ENCODE measurements around the gene SIPA1. TPM values are rescaled to one million over a fixed set of nuclear protein-coding genes. Genes with fewer than 3 reads are reported as not detected.
"Not testable (repeated sequence)": the region's sequence is repeated elsewhere in the genome, so short reads cannot be mapped to it uniquely, and the experiment has no call there.

Gene SIPA1
- total RNA-seq, 2 donors from 2014 or later = 62.9 to 64.2 TPM

DNA sequence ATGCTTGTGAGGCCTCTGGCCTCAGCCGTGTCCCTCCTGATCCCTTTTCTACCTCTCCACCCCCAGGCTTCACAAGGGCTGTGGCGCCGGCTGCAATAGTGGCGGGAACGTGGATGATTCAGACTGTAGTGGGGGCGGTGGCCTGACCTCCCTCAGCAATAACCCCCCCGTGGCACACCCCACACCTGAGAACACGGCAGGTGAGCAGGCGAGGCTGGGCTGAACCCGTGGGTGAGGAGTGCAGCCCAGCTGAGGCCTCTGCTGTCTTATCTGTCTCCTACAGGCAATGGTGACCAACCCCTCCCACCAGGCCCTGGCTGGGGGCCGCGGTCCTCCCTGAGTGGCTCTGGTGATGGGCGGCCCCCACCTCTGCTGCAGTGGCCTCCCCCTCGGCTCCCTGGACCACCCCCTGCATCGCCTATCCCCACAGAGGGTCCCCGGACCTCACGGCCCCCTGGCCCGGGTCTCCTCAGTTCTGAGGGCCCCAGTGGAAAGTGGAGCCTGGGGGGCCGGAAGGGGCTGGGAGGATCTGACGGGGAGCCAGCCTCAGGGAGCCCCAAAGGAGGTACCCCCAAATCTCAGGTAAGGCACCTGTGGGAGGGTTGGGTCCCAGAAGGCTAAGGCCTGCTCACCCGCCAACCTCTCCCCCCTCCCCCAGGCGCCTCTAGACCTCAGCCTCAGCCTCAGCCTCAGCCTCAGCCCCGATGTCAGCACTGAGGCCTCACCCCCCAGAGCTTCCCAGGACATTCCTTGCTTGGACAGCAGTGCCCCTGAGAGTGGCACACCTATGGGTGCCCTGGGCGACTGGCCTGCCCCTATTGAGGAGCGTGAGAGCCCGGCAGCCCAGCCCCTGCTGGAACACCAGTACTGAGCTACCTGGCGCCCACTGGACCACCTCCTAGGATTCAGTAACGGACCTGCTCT, 1.5 kb upstream of the SIPA1 start:
- intact Hi-C loops (cut with DNase I) = loop anchor here in 1 of 2 donors (10.0 kb wide), 1 partner anchor 358 kb away; no protein-coding TSS in a partner anchor
- no peak for DNase-seq (ENCODE audit: low spot score)

DNA sequence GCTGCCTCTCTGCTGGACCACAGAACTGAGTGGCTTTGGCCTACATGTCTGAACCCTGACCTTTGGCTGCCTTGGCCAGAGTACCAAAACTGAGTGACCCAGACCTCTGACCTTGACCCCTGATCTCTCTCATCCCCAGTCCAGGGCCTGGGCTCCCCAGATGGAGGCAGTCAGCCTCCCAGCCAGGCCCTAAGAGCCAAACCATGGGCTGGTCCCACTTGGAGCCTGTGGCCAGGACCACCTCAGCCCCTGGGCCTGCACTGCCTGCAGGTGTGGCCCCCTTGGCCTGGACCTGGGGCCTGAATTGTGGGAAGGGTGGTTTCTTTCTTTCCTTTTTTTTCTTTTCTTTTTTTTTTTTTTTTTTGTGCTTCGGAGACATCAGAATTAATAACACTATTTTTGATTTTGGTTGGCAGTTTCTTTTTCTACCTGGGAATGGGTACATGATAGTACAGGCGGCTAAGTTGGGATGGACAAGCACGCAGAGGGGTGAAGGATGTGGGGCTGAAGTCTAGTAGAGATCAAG, 806 bp upstream of the SIPA1 start:
- DNase-seq (ENCODE audit: low spot score) = no peak
- intact Hi-C loops (cut with DNase I) = loop anchor here in 1 of 2 donors (10.0 kb wide), 1 partner anchor 358 kb away; no protein-coding TSS in a partner anchor

DNA sequence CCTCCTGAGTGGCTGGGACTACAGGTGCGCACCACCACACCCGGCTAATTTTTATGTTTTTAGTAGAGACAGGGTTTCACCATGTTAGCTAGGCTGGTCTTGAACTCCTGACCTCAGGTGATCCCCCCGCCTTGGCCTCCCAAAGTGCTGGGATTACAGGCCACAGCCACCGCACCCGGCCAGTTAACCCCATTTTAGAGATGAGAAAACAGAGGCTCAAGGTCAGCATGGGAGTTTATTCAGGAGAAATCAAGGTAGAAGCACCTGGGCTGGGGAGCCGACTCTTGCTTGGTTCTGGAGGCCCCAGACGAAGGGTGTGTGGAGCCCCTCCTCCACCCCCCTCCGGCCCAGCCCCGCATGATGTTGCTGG, 1.3 kb downstream of the SIPA1 start:
- intact Hi-C loops (cut with DNase I) = loop anchor here in 1 of 2 donors (10.0 kb wide), 1 partner anchor 356 kb away; no protein-coding TSS in a partner anchor
- not testable (repeated sequence) for DNase-seq (ENCODE audit: low spot score)

DNA sequence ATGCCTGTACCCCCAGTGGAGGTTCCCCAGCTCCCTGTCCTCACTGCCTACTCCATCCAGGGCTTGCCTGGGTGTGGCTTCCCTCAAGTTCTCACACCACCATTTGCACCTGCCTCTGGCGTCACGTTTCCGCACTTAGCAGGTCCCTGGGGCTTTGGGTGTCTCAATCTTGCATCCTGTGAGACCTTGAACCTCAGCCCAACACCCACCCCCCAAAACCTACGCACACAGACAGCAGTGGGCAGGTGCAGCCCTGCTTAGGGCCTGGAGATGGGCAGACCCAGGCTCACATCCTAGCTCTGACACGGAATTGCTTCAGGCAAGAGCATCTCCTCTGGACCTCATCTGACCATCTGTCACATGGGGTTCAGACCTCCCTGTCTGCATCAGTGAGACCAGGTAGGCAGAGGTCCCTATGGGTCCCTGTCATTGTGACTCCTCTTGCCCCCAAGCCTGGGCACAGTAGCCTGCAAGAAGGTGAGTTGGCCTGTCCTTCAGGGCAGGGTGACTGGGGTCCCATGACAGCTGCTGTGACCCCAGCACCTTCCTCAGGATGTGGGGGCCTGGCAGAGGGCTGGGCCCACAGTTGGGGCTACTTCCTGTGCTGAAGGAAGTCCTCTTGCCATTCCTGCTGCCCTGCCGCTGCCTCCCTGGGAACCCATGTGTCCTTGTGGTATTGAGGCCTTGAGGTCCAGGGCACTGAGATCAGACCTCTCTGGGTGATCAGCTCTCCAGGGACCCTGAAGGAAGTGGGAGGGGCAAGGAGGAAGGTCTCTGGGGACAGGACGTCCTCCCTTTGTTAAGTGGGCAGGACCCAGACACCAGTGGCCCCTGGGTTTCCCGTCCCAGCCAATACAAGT, 2.0 kb downstream of the SIPA1 start:
- intact Hi-C loops (cut with DNase I) = loop anchor here in 1 of 2 donors (10.0 kb wide), 1 partner anchor 355 kb away; no protein-coding TSS in a partner anchor
- DNase-seq (ENCODE audit: low spot score) = no peak

DNA sequence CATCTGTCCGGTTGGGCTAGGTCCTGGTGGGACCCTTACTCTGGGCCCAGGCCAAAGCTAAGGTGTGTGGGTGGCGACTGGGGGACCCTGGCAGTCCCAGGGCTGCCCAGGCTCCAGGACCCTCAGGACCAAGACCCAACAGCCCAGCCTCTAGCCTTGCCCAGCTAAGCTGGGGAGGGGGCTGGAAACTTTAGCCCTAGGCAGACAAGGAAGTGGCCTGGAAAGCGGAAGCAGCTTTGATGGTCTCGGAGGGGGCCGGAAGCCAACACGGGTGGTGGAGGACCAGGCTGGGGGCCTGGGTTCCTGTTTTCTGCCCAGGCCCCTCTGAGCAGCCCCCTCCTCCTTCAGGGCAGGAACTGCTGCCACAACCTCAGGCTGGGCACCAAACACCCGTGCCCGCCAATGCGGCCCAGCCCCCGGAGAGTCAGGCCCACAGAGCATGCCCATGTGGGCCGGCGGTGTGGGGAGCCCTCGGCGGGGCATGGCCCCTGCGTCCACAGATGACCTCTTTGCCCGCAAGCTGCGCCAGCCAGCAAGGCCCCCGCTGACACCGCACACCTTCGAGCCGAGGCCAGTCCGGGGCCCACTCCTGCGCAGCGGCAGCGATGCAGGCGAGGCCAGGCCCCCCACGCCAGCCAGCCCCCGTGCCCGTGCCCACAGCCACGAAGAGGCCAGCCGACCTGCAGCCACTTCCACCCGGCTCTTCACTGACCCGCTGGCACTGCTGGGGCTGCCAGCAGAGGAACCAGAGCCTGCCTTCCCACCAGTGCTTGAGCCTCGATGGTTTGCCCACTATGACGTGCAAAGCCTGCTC, 2.8 kb downstream of the SIPA1 start:
- DNase-seq (ENCODE audit: low spot score) = peak; percentile 90
- intact Hi-C loops (cut with DNase I) = no loop called here

DNA sequence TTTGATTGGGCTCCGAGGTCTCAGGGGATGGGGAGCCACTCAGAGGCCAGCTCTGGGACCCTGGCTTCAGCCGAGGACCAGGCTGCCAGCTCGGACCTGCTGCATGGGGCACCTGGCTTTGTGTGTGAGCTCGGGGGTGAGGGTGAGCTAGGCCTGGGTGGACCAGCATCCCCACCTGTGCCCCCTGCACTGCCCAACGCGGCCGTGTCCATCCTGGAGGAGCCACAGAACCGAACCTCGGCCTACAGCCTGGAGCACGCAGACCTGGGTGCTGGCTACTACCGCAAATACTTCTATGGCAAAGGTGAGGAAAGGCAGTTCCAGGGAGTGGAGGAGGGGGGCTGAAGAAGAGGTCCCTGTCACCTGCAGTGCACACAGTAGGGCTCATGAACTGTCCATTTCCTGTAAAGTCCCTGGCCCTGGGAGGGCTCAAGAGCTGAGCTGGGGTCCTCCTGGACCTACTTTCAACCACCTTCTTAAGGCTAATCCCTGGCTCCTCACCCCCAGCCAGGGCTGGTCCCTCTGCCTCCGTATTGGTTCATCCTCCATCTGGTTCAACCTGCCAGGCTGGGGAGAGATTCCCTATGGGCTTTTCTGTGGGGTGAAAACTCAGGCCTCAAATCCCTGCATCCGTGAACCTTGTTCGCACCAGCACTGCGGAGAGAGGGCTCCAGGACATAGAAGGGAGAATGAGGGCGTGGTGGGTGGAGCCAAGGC, 3.6 kb downstream of the SIPA1 start:
- DNase-seq (ENCODE audit: low spot score) = no peak
- intact Hi-C loops (cut with DNase I) = no loop called here

DNA sequence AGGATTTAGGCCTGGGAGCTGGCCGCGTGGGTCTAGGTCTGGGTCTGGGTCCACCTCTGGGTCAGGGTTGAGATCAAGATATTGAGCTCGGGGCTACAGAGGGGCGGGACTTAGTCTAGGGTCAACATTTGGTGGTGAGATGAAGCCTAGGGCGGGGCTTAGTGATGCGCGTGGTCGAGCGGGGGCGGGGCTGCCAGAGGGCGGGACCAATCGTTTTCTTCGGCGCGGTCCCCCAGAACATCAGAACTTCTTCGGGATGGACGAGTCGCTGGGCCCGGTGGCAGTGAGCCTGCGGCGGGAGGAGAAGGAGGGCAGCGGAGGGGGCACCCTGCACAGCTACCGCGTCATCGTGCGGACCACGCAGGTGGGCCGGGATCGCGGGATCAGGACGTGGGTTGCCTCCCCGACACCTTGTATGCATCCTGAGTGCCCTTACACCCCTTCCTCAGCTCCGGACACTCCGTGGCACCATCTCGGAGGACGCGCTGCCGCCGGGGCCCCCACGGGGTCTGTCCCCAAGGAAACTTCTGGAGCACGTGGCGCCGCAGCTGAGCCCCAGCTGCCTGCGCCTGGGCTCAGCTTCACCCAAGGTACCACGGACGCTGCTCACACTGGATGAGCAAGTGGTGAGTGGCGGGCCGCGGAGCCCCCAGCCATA, 4.2 kb downstream of the SIPA1 start:
- intact Hi-C loops (cut with DNase I) = no loop called here
- DNase-seq (ENCODE audit: low spot score) = peak; percentile 76

DNA sequence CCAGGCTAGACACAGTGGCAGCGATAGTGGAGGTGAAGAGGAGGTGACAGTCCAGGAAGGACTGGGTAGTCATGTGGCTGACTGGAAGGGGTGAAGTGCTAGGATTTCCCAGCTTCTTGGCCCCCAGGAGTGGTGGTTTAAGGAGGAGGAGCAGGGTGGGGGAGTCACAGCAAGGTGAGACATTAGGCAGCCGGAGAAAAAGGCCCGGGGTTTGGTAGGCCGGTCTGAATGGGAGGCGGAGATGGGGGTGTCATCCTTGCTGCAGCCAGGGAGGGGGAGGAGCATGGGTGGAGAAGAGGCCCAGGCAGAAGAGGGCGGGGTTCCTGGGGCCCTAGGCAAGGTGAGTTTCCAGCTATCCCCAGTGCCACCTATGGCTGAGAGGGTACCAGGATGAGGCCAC, 6.1 kb downstream of the SIPA1 start:
- intact Hi-C loops (cut with DNase I) = no loop called here
- DNase-seq (ENCODE audit: low spot score) = no peak

DNA sequence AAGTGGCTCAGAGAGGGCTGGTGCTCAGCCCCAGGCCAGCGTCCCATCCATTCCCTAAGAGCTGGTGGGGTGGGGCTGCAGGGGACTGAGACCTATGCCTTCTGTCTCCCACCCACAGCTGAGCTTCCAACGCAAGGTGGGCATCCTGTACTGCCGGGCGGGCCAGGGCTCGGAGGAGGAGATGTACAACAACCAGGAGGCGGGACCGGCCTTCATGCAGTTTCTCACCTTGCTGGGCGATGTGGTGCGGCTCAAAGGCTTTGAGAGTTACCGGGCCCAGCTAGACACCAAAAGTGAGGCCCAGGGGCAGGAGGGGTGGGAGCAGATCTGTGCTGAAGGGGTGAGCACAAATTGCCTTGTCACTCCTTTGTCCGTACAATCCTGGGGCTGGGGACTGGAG, 6.9 kb downstream of the SIPA1 start:
- intact Hi-C loops (cut with DNase I) = no loop called here
- DNase-seq (ENCODE audit: low spot score) = no peak

DNA sequence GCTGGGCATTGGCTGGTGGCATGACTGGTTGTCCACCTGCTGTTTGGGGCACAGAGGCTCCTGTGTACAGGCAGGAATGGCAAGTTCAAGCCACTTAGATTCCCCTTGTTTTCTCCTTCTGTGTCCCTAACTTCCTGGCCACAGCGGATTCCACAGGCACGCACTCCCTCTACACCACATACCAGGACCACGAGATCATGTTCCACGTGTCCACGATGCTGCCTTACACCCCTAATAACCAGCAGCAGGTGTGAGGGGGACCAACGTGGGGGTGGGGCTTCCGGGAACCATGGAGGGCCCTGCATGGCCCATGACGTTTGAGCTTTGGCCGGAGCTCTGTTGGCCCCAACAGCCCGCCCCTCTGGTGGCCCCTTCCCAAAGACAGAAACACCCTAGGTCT, 7.8 kb downstream of the SIPA1 start:
- DNase-seq (ENCODE audit: low spot score) = peak; percentile 67
- intact Hi-C loops (cut with DNase I) = no loop called here

DNA sequence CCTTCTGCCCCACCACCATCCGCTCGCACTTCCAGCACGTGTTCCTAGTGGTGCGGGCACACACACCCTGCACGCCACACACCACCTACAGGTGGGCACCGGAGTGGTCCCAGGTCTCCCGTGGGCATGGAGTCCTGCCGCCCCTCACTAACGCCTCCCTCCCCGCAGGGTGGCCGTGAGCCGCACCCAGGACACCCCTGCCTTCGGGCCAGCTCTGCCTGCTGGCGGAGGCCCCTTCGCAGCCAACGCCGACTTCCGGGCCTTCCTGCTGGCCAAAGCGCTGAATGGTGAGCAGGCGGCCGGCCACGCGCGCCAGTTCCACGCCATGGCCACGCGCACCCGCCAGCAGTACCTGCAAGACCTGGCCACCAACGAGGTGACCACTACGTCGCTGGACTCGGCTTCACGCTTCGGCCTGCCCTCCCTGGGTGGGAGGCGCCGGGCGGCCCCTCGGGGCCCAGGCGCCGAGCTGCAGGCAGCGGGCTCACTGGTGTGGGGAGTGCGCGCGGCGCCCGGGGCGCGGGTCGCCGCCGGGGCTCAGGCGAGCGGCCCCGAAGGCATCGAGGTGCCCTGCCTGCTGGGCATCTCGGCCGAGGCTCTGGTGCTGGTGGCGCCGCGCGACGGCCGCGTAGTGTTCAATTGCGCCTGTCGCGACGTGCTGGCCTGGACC, 8.5 kb downstream of the SIPA1 start:
- DNase-seq (ENCODE audit: low spot score) = peak; percentile 76
- intact Hi-C loops (cut with DNase I) = no loop called here

DNA sequence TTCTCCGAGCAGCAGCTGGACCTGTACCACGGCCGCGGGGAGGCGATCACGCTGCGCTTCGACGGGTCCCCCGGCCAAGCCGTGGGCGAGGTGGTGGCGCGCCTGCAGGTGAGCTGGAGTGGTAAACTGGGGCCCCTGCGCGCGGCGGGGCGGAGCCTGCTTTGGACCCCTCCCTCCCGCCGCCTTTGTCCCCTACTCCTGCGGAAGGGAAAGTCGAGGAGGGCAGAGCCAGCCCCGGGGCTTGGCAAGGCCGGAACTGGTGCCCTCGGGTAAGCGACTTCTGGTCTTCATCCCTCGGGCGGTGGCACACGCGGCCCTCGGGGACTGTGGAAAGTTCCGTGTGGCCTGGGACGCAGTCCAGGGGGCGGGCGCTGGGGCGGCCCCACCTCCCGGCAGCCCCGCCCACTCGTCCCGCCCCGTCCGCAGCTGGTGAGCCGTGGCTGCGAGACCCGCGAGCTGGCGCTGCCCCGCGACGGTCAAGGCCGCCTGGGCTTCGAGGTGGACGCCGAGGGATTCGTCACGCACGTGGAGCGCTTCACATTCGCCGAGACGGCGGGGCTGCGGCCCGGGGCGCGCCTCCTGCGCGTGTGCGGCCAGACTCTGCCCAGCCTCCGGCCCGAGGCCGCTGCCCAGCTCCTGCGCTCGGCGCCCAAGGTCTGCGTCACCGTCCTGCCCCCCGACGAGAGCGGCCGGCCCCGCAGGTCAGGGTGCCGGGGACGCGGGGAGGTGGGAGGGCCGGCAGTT, 9.2 kb downstream of the SIPA1 start:
- DNase-seq (ENCODE audit: low spot score) = peak; percentile 84
- intact Hi-C loops (cut with DNase I) = no loop called here

DNA sequence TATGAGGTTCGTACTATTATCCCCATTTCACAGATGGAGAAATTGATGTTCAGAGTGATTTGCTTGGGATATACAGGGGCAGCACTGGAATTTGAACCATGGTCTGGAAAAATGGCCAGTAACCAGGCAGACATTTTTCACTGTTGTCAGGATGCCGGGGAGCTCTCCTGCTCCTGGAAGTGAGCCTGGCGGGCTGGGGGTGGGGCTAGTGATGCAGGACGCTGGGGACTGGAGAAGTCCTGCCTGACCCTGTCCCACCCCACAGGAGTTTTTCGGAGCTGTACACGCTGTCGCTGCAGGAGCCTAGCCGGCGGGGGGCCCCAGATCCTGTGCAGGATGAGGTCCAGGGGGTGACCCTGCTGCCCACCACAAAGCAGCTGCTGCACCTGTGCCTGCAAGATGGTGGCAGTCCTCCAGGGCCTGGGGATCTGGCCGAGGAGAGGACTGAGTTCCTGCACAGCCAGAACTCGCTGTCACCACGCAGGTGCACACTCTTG, 11.1 kb downstream of the SIPA1 start:
- DNase-seq (ENCODE audit: low spot score) = no peak

DNA sequence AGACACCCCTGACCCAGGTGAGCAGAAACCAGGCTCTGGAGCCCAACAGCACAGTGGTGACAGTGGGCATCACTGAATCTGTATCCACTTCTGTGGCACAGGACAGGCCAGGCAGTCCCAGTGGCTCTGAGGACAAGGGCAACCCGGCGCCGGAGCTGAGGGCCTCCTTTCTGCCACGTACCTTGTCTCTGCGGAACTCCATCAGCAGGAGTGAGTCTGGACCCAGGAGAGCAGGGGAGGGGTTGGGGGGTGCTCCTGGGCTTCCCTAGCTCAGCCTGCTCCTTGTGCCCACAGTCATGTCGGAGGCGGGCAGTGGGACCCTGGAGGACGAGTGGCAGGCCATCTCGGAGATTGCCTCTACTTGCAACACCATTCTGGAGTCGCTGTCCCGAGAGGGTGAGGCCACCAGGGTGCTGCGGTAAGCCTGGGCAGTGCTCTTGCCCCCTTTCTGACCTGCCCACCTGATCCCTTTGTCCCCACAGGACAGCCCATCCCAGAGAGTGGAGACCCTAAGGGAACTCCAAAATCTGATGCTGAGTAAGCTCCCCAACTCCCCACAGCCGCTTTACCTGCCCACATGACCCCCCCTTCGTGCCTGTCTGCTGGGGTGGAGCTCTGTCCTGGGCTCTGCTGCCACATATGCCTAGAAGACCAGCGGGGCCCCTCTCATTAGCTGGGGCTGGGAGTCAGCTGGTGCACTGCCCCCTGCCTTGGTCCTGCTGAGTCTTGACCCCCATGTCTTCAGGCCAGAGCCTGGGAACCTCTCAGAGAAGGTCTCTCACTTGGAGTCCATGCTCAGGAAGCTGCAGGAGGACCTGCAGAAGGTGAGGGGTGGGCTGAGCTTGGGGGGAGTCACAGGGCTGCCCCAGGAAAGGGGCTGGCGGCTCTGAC, 12.0 kb downstream of the SIPA1 start:
- peak; percentile 78 for DNase-seq (ENCODE audit: low spot score)
- intact Hi-C loops (cut with DNase I) = no loop called here

More for the DNA sequence above, 11.1 kb downstream of the SIPA1 start:
- intact Hi-C loops (cut with DNase I) = no loop called here

DNA sequence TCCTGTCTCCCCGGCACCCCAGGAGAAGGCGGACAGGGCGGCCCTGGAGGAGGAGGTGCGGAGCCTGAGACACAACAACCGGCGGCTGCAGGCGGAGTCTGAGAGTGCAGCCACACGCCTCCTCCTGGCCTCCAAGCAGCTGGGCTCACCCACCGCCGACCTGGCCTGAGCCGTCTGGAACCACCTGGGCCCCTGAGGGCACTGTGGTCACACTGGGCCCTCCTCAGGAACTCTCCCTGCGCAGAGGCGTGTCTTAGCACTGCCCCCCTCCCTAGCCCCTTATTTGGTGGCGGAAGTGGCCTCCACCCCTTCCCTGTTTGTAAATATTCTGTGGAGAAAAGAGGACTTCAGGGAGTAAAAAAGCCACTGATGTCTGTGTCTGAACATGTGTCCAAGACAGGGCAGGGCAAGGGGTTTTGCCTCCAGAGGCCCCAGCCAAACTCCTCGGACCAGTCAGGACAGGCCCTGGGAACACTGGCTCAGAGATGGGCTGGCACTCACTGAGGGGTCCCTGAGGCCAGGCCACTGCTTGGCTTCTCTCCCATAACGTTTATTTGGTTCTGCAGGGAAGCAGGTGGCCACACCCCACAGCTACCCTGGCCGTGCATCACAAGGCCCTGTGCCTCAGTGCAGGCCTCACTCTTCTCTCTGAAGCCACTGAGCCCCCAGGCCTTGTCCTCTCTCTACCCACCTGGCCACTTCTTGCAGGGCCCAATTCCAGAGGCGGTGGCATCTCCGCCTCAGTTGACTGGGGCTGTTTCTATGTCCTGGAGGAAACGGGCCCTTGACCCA, 12.8 kb downstream of the SIPA1 start:
- peak; percentile 79 for DNase-seq (ENCODE audit: low spot score)
- intact Hi-C loops (cut with DNase I) = no loop called here

All from posterior vena cava (tissue), 2 donors.